Astrocyte (in vitro differentiated cells and primary cell): Measurements from ENCODE around the gene AMIGO1.

ENCODE experiments used
- CTCF ChIP-seq: IDR thresholded peaks from 2 replicates; pipeline ENCODE4 v1.5.1; 2011; ENCODE audit warnings: low read depth, mild to moderate bottlenecking, inconsistent platforms, low read length, moderate library complexity; ENCODE audit not compliant: insufficient read depth
- EZH2 ChIP-seq: IDR thresholded peaks from 2 replicates; pipeline ENCODE4 v1.6.1; 2012; ENCODE audit warnings: mild to moderate bottlenecking, low read length, inconsistent platforms; ENCODE audit not compliant: insufficient read depth

DNA sequence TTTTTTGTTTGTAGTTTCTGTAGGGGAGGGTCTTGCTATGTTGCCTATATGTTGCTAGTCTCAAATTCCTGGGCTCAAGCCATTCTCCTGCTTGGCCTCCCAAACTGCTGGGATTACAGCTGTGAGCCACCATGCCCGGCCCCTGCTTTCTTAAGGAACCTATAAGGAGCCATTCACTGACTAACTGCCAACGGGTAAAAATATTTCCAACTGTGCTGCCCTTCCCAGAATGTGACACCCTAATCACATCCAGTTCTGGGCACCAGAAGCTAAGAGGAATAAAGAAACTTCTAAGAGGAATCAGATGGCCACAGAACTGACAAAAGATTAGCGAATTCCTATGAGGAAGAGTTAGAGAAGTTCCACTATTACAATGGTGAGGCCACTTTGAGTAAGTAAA, 36.7 kb downstream of the AMIGO1 start:
- TF ChIP-seq CTCF (no peak), EZH2 (no peak)
